Endothelial cell of umbilical vein (primary cell): ENCODE data around the gene HOXD4. TPM values are rescaled to one million over a fixed set of nuclear protein-coding genes. Genes with fewer than 3 reads are reported as not detected.

Experiments used
- BruUV-seq: library from RNA; stranded (reverse); fragments of 400-500 nt; replicated peaks from 2 replicates; lab custom pipeline; 2021; lab: Mats Ljungman, UMichigan
- CTCF ChIA-PET: fragments of 300-600, 350-600 bp; sonication (Branson Sonifier 250); formaldehyde crosslinking; loops from one replicate; lab custom pipeline; 2021; ENCODE audit warnings: antibody characterized with exemption, inconsistent platforms; lab: Charles Lee
- POLR2A ChIA-PET: fragments of 300-600, 350-600 bp; sonication (Branson Sonifier 250); formaldehyde crosslinking; loops from one replicate; lab custom pipeline; 2021; ENCODE audit warnings: antibody characterized with exemption, inconsistent platforms; lab: Charles Lee
- DNase-seq: peaks from one replicate; pipeline ENCODE4 v3.0.0-alpha.2; 2011; ENCODE audit warnings: low read depth, low spot score
- FAIRE-seq: peaks from 2 replicates; lab custom pipeline; 2011; peaks lifted over from hg19 to GRCh38; lab: Jason Lieb, UNC
- H2AFZ ChIP-seq: 2 replicates; pipeline ENCODE4 v1.6.0; 2012; ENCODE audit warnings: low read depth, low read length, control low read depth, inconsistent platforms
- H3K27ac ChIP-seq: 2 replicates; pipeline ENCODE4 v1.5.1; 2011; ENCODE audit warnings: low read depth, mild to moderate bottlenecking, control low read depth, low read length, moderate library complexity; ENCODE audit not compliant: insufficient read depth
- H3K27me3 ChIP-seq, 2 experiments: 2 replicates each; pipeline versions ENCODE4 v1.6.0 to v1.6.1; 2011; ENCODE audit warnings: low read length in 2 of 2, mixed read lengths in 1 of 2; ENCODE audit not compliant: control insufficient read depth in 2 of 2, insufficient read depth in 2 of 2
- H3K36me3 ChIP-seq, 2 experiments: 2 replicates in 1 of 2; 3 replicates in 1 of 2; pipeline ENCODE4 v1.5.1; 2011; ENCODE audit warnings: low read length in 2 of 2, mild to moderate bottlenecking in 1 of 2, moderate library complexity in 1 of 2; ENCODE audit not compliant: control insufficient read depth in 2 of 2, insufficient read depth in 2 of 2; ENCODE audit errors: extremely low read depth in 1 of 2
- H3K4me1 ChIP-seq: 3 replicates; pipeline ENCODE4 v1.5.1; 2011; ENCODE audit warnings: mild to moderate bottlenecking, low read length; ENCODE audit not compliant: control insufficient read depth, insufficient read depth; ENCODE audit errors: extremely low read depth
- H3K4me2 ChIP-seq: 2 replicates; pipeline ENCODE4 v1.6.1; 2011; ENCODE audit warnings: low read length, control low read depth, mixed read lengths; ENCODE audit not compliant: insufficient read depth
- H3K4me3 ChIP-seq, 3 experiments: fragments of 200-600 bp in 1 of 3; sonication (generic), shearing (Covaris generic) in 1 of 3; replicated peaks in 1 of 3; 2 replicates each; pipeline ENCODE4 v1.5.1; 2011 to 2016; ENCODE audit warnings: control low read depth in 3 of 3, low read length in 3 of 3, mild to moderate bottlenecking in 2 of 3, inconsistent platforms in 1 of 3, low read depth in 1 of 3, moderate library complexity in 1 of 3; ENCODE audit not compliant: insufficient read depth in 1 of 3
- H3K79me2 ChIP-seq: 2 replicates; pipeline ENCODE4 v1.6.0; 2012; ENCODE audit warnings: low read length, inconsistent platforms; ENCODE audit not compliant: control insufficient read depth, insufficient read depth
- H3K9ac ChIP-seq: replicated peaks from 2 replicates; pipeline ENCODE3; 2011; ENCODE audit warnings: low read length, control low read depth; ENCODE audit not compliant: insufficient read depth; ENCODE audit errors: extremely low read depth
- H3K9me1 ChIP-seq: replicated peaks from 3 replicates; pipeline ENCODE4 v1.6.0; 2011; ENCODE audit warnings: mild to moderate bottlenecking, low read length; ENCODE audit not compliant: control insufficient read depth, insufficient read depth; ENCODE audit errors: extremely low read depth
- H3K9me3 ChIP-seq: replicated peaks from 2 replicates; pipeline ENCODE4 v1.5.1; 2012; ENCODE audit warnings: low read length, inconsistent platforms; ENCODE audit not compliant: control insufficient read depth, insufficient read depth
- H4K20me1 ChIP-seq: replicated peaks from 2 replicates; pipeline ENCODE3; 2011; ENCODE audit warnings: mild to moderate bottlenecking, low read length; ENCODE audit not compliant: control insufficient read depth, insufficient read depth; ENCODE audit errors: extremely low read depth
- EZH2 ChIP-seq: IDR thresholded peaks from 2 replicates; pipeline ENCODE4 v1.6.1; 2012; ENCODE audit warnings: borderline replicate concordance, low read depth, mild to moderate bottlenecking, moderate library complexity, low read length, inconsistent platforms; ENCODE audit not compliant: severe bottlenecking
- FOS ChIP-seq: IDR thresholded peaks from 2 replicates; pipeline ENCODE4 v1.6.1; 2011; ENCODE audit warnings: mild to moderate bottlenecking, low read length, moderate library complexity, borderline replicate concordance; ENCODE audit not compliant: insufficient read depth
- GATA2 ChIP-seq: IDR thresholded peaks from 2 replicates; pipeline ENCODE4 v1.7.0; 2011; ENCODE audit warnings: low read depth, mild to moderate bottlenecking, moderate library complexity, mixed read lengths, low read length; ENCODE audit not compliant: insufficient read length, insufficient read depth
- JUN ChIP-seq: IDR thresholded peaks from 2 replicates; pipeline ENCODE4 v1.6.1; 2011; ENCODE audit warnings: borderline replicate concordance, low read depth; ENCODE audit not compliant: insufficient read length, insufficient read depth
- MYC ChIP-seq: IDR thresholded peaks from one replicate; pipeline ENCODE4 v1.6.1; 2011; ENCODE audit warnings: mild to moderate bottlenecking, low read depth, low read length
- POLR2A ChIP-seq: IDR thresholded peaks from 2 replicates; pipeline ENCODE4 v1.6.1; 2012; ENCODE audit warnings: low read depth, mild to moderate bottlenecking, control low read depth, low read length
- POLR2AphosphoS5 ChIP-seq: IDR thresholded peaks from 2 replicates; pipeline ENCODE4 v1.6.1; 2012; ENCODE audit warnings: low read depth, mild to moderate bottlenecking, control low read depth, low read length, moderate library complexity; ENCODE audit not compliant: insufficient read depth
- dilution Hi-C: fragments of 300-500 bp; cut with MboI; formaldehyde crosslinking; loops from one replicate; pipeline ENCODE4 v1.15.0; 2019; ENCODE audit warnings: low sequenced_read_pairs; ENCODE audit not compliant: extremely low pct_ligation_motif_present
- intact Hi-C: fragments of 100-400 bp; cut with micrococcal nuclease; formaldehyde crosslinking; loops from one replicate; pipeline ENCODE4 v1.10.0; 2022
- polyA plus RNA-seq, 4 experiments: library from polyadenylated mRNA; depleted of rRNA in 3 of 4; stranded (reverse) in 3 of 4; unstranded in 1 of 4; fragments of >200 nt; gene quantifications; 2 replicates each; pipeline versions ENCODE4 v1.2.1 to v1.2.3, GENCODE V29; 2011 to 2012; ENCODE audit warnings: missing spikeins in 1 of 4
- total RNA-seq: library from RNA; stranded (reverse); gene quantifications from 2 replicates; pipeline ENCODE4 v1.2.3, GENCODE V29; 2021
- TF ChIP-seq, protein P1 (sequence below), 2 donors: IDR thresholded peaks; 1 replicate in 1 of 2; 2 replicates in 1 of 2; pipeline ENCODE4 v1.5.1; 2011; ENCODE audit warnings: low read length in 2 of 2, mild to moderate bottlenecking in 2 of 2, moderate library complexity in 2 of 2, control low read depth in 1 of 2, inconsistent platforms in 1 of 2, low read depth in 1 of 2; ENCODE audit not compliant: insufficient read depth in 1 of 2; ENCODE audit errors: extremely low read depth in 1 of 2
- TF ChIP-seq, protein P2 (sequence below): IDR thresholded peaks from 2 replicates; pipeline ENCODE4 v1.6.1; 2011; ENCODE audit not compliant: insufficient read depth, insufficient read length

Gene HOXD4
- total and polyA plus RNA-seq, 2 donors (not counting 3 experiments of a cell fraction or from before 2014, with no cell fraction given): 7.6 to 13.7 TPM

DNA sequence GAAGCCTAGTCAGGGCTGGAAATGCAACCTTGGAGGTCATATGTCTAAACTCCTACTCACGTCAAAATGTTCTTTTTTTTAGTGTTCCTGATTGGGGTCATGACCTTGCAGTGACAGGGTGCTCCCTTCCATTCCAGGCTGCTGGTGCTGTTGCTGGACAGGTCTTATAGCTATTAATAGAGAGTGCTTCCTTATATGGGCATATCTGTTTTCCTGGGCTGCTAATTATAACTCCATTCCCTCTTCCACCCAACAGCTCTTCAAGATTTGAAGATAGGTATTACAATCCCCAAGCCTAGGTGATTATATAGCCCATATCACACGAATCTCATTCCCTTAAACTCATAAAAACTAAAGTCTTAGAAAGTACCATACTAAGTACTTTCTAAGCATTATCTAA lies 18.4 kb downstream of the HOXD4 start:
- H3K27me3 ChIP-seq: peaks cover 0 to 7% of the 10 kb centered on the region in 2 experiments
- ChIA-PET CTCF (interaction anchor here (0.6 to 2.5 kb wide), 6 partner anchors 9 to 385 kb away, joined by 3 to 12 read pairs (median 3); no protein-coding TSS in a partner anchor), POLR2A (no interaction called here)
- TF ChIP-seq, protein P1, sequence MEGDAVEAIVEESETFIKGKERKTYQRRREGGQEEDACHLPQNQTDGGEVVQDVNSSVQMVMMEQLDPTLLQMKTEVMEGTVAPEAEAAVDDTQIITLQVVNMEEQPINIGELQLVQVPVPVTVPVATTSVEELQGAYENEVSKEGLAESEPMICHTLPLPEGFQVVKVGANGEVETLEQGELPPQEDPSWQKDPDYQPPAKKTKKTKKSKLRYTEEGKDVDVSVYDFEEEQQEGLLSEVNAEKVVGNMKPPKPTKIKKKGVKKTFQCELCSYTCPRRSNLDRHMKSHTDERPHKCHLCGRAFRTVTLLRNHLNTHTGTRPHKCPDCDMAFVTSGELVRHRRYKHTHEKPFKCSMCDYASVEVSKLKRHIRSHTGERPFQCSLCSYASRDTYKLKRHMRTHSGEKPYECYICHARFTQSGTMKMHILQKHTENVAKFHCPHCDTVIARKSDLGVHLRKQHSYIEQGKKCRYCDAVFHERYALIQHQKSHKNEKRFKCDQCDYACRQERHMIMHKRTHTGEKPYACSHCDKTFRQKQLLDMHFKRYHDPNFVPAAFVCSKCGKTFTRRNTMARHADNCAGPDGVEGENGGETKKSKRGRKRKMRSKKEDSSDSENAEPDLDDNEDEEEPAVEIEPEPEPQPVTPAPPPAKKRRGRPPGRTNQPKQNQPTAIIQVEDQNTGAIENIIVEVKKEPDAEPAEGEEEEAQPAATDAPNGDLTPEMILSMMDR (IDR thresholded peaks at IDR 0.05; ENCODE audit: extremely low read depth in 1 of 2, insufficient read depth in 1 of 2, low read depth in 1 of 2, low read length in 2 of 2): no peak
- no peak for TF ChIP-seq POLR2AphosphoS5
- no peak for TF ChIP-seq EZH2
- no peak for TF ChIP-seq FOS
- no peak for TF ChIP-seq JUN
- TF ChIP-seq MYC: no peak
- no peak for TF ChIP-seq GATA2
- TF ChIP-seq POLR2A: no peak
- TF ChIP-seq, protein P2, sequence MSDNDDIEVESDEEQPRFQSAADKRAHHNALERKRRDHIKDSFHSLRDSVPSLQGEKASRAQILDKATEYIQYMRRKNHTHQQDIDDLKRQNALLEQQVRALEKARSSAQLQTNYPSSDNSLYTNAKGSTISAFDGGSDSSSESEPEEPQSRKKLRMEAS: no peak
- DNase-seq (no peak), FAIRE-seq (no peak)
- dilution Hi-C loops: no loop called here
- no peaks in the 10 kb centered on the region for H3K79me2 ChIP-seq
- no peak overlapping the region for H2AFZ ChIP-seq
- peaks cover 3% of the 10 kb centered on the region for H3K4me1 ChIP-seq
- H3K4me3 ChIP-seq: no peak overlapping the region
- no peaks in the 10 kb centered on the region for H3K9me3 ChIP-seq
- no peaks in the 10 kb centered on the region for H4K20me1 ChIP-seq
- H3K9me1 ChIP-seq: no peaks in the 10 kb centered on the region
- H3K4me2 ChIP-seq: no peak overlapping the region
- intact Hi-C loops: no loop called here
- H3K9ac ChIP-seq: no peak overlapping the region
- no peaks in the 10 kb centered on the region for H3K36me3 ChIP-seq
- H3K27ac ChIP-seq: no peak overlapping the region
- BruUV-seq: no TSS peak
